Tibial nerve (tissue), 4 donors: ENCODE measurements around the gene ZNF837. TPM values are rescaled to one million over a fixed set of nuclear protein-coding genes. Genes with fewer than 3 reads are reported as not detected.
A peak's percentile ranks its signal among the peaks of the same experiment; 100 is the strongest.

Source experiments
- DNase-seq, 2 donors: peaks; one replicate each; pipeline ENCODE4 v3.0.0-alpha.2; 2019; ENCODE audit warnings: low spot score in 2 of 2
- H3K27ac ChIP-seq, 4 donors: fragments of 200-600 bp; sonication (generic) in 3 of 4; one replicate each; pipeline ENCODE4 v1.5.1; 2017 to 2019; ENCODE audit warnings: mild to moderate bottlenecking in 1 of 4
- H3K27me3 ChIP-seq, 2 donors: fragments of 200-600 bp; sonication (generic) in 1 of 2; one replicate each; pipeline versions ENCODE4 v1.5.1 to v1.6.0; 2017 to 2019
- H3K36me3 ChIP-seq, 3 donors: fragments of 200-600 bp; sonication (generic); one replicate each; pipeline ENCODE4 v1.5.1; 2018 to 2019
- H3K4me1 ChIP-seq, 4 donors: fragments of 200-600 bp; sonication (generic) in 3 of 4; one replicate each; pipeline ENCODE4 v1.5.1; 2017 to 2019
- H3K4me3 ChIP-seq, 4 donors: fragments of 200-600 bp; sonication (generic) in 3 of 4; one replicate each; pipeline ENCODE4 v1.5.1; 2017 to 2019; ENCODE audit warnings: mild to moderate bottlenecking in 1 of 4, moderate library complexity in 1 of 4
- H3K9me3 ChIP-seq, 4 donors: fragments of 200-600 bp; sonication (generic) in 3 of 4; one replicate each; pipeline ENCODE4 v1.5.1; 2017 to 2019
- CTCF ChIP-seq, 5 experiments: fragments of 200-600 bp in 3 of 5; fragments of 450-650 bp in 2 of 5; sonication (generic) in 3 of 5; IDR thresholded peaks; one replicate each; pipeline ENCODE4 v1.5.1; 2016 to 2019; ENCODE audit warnings: antibody characterized with exemption in 5 of 5, mild to moderate bottlenecking in 3 of 5, moderate library complexity in 2 of 5
- EP300 ChIP-seq, 2 donors: sonication (generic); formaldehyde crosslinking; IDR thresholded peaks; one replicate each; pipeline ENCODE4 v1.6.1; 2017; ENCODE audit warnings: antibody characterized with exemption in 2 of 2, mild to moderate bottlenecking in 1 of 2
- POLR2A ChIP-seq, 2 donors: fragments of 450-650 bp; IDR thresholded peaks; one replicate each; pipeline ENCODE4 v1.6.1; 2017; ENCODE audit warnings: antibody characterized with exemption in 2 of 2, mild to moderate bottlenecking in 2 of 2, moderate library complexity in 2 of 2
- whole genome bisulfite sequencing, 2 donors: methylation state at CpG; one replicate each; pipeline ENCODE4 v1.1.5; 2018; 5-methylcytosine and 5-hydroxymethylcytosine counted together
- total RNA-seq, 4 donors: library from RNA; depleted of rRNA; stranded (reverse); fragments of >200 nt; gene quantifications; one replicate each; pipeline ENCODE4 v1.1.0, GENCODE V29; 2016

ZNF837 gene
- total RNA-seq, 4 donors from 2014 or later = 1.3 to 6.9 (median 2.6) TPM

- H3K27me3 ChIP-seq = no peaks in the 10 kb centered on the region
- peaks cover 0 to 7% (median 0%) of the 10 kb centered on the region in 4 donors for H3K4me1 ChIP-seq
- peaks cover 0 to 43% (median 0%) of the 10 kb centered on the region in 3 donors for H3K36me3 ChIP-seq
- H3K4me3 ChIP-seq = no peak overlapping the region
- no peak overlapping the region for H3K27ac ChIP-seq
- 73% methylated on average over 58 to 94 of the region's 106 CpGs for WGBS, 2 donors
- H3K9me3 ChIP-seq = no peaks in the 10 kb centered on the region
- TF ChIP-seq POLR2A (IDR thresholded peaks at IDR 0.05) (no peak), CTCF (IDR thresholded peaks at IDR 0.05) (no peak), EP300 (IDR thresholded peaks at IDR 0.05) (no peak)
- no peak for DNase-seq
Measured at GRCh38 chr19:58367698-58368454, 13.0 kb downstream of the ZNF837 start.

- Histone ChIP-seq H3K36me3 (peaks cover 0 to 43% (median 0%) of the 10 kb centered on the region in 3 donors), H3K4me3 (no peak overlapping the region), H3K4me1 (peaks cover 0 to 10% (median 1%) of the 10 kb centered on the region in 4 donors), H3K9me3 (no peaks in the 10 kb centered on the region), H3K27me3 (no peaks in the 10 kb centered on the region), H3K27ac (no peak overlapping the region)
- 93 to 98% methylated on average over 20 to 22 of the region's 32 CpGs for WGBS, 2 donors
- no peak for DNase-seq
- no peak for TF ChIP-seq POLR2A (IDR thresholded peaks at IDR 0.05)
- TF ChIP-seq EP300 (IDR thresholded peaks at IDR 0.05) = no peak
- no peak for TF ChIP-seq CTCF (IDR thresholded peaks at IDR 0.05)
Measured at GRCh38 chr19:58366585-58367430, 14.0 kb downstream of the ZNF837 start.

DNA sequence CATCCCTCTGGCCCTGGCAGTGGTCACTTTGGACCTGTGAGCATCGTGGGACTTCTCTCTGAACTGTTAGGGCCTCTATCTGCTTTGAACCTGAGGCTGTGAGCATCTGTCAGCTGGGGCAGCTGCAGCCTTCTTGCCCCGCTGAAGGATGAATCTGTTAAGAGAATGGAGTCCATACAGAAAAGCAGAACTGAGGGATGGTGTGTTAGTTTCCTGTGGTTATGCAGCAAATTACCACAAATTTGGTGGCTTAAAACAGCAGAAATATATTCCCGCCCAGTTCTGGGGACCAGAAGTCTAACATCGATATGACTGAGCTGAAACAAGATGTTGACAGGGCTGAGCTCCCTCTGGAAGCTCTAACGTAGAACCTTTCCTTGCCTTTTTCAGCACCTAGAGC, 16.7 kb downstream of the ZNF837 start:
- H3K36me3 ChIP-seq = peaks cover 0 to 35% (median 0%) of the 10 kb centered on the region in 3 donors
- no peak for TF ChIP-seq CTCF (IDR thresholded peaks at IDR 0.05)
- no peak for TF ChIP-seq POLR2A (IDR thresholded peaks at IDR 0.05)
- TF ChIP-seq EP300 (IDR thresholded peaks at IDR 0.05) = no peak
- peaks cover 0 to 16% (median 5%) of the 10 kb centered on the region in 4 donors for H3K4me1 ChIP-seq
- no peaks in the 10 kb centered on the region for H3K27me3 ChIP-seq
- H3K4me3 ChIP-seq = no peak overlapping the region
- WGBS, 2 donors = 71 to 82% methylated on average over 5 of the region's 5 CpGs
- H3K9me3 ChIP-seq = no peaks in the 10 kb centered on the region
- no peak for DNase-seq
- H3K27ac ChIP-seq = no peak overlapping the region

- H3K9me3 ChIP-seq = no peaks in the 10 kb centered on the region
- H3K4me1 ChIP-seq = peaks cover 0 to 19% (median 6%) of the 10 kb centered on the region in 4 donors
- no peaks in the 10 kb centered on the region for H3K27me3 ChIP-seq
- peak; percentile 93 for DNase-seq
- peak within 1 kb of the TSS; percentile 61 to 84 (median 76) for H3K4me3 ChIP-seq
- H3K27ac ChIP-seq = peak within 1 kb of the TSS; percentile 80 to 97 (median 94)
- TF ChIP-seq CTCF (IDR thresholded peaks at IDR 0.05) (peak in 2 of 5 experiments; percentile 46 to 48), EP300 (IDR thresholded peaks at IDR 0.05) (peak; percentile 91 to 93), POLR2A (IDR thresholded peaks at IDR 0.05) (peak; percentile 10 to 49)
- H3K36me3 ChIP-seq = peaks cover 0 to 37% (median 0%) of the 10 kb centered on the region in 3 donors
- 0 to 1% methylated on average over 18 to 48 of the region's 74 CpGs for WGBS, 2 donors
Measured at GRCh38 chr19:58362272-58362994, 18.4 kb downstream of the ZNF837 start, which contains the start of gene ZNF497. Gene ZNF497 (minus strand): TSS chr19:58362751. CDS start chr19:58357635, 5,116 bp downstream.
